Ovary (tissue), 9 donors: ENCODE results near the gene XIST. TPM values are rescaled to one million over a fixed set of nuclear protein-coding genes. Genes with fewer than 3 reads are reported as not detected.
"Not testable (repeated sequence)": the region's sequence is repeated elsewhere in the genome, so short reads cannot be mapped to it uniquely, and the experiment has no call there.

ENCODE experiments used
- DNase-seq, 5 donors: peaks; one replicate each; pipeline ENCODE4 v3.0.0-alpha.2; 2019 to 2020
- H3K27ac ChIP-seq, 2 donors: fragments of 200-600 bp; one replicate each; pipeline versions ENCODE4 v1.5.1 to v1.8.0; 2019 to 2022
- H3K27me3 ChIP-seq: fragments of 200-600 bp; one replicate; pipeline ENCODE4 v1.8.0; 2022
- H3K36me3 ChIP-seq: fragments of 200-600 bp; sonication (generic); one replicate; pipeline ENCODE4 v1.5.1; 2019
- H3K4me1 ChIP-seq: one replicate; pipeline ENCODE4 v1.8.1; 2013; ENCODE audit warnings: mild to moderate bottlenecking, moderate library complexity; ENCODE audit not compliant: insufficient read depth
- H3K4me3 ChIP-seq: fragments of 200-600 bp; sonication (generic); one replicate; pipeline ENCODE4 v1.5.1; 2017
- H3K9me3 ChIP-seq, 2 donors: fragments of 200-600 bp in 1 of 2; sonication (generic) in 1 of 2; one replicate each; pipeline versions ENCODE4 v1.5.1 to v1.8.1; 2013 to 2019; ENCODE audit warnings: mild to moderate bottlenecking in 1 of 2, moderate library complexity in 1 of 2
- CTCF ChIP-seq, 3 donors: fragments of 450-650 bp in 2 of 3; fragments of 200-600 bp in 1 of 3; IDR thresholded peaks; one replicate each; pipeline versions ENCODE4 v1.5.1 to v1.8.0; 2016 to 2022; ENCODE audit warnings: antibody characterized with exemption in 3 of 3, mild to moderate bottlenecking in 1 of 3
- EP300 ChIP-seq: sonication (generic); formaldehyde crosslinking; IDR thresholded peaks from one replicate; pipeline ENCODE4 v1.6.1; 2017; ENCODE audit warnings: antibody characterized with exemption
- POLR2A ChIP-seq: fragments of 450-650 bp; IDR thresholded peaks from one replicate; pipeline ENCODE4 v1.6.1; 2017; ENCODE audit warnings: antibody characterized with exemption, mild to moderate bottlenecking, moderate library complexity
- WGBS, 3 donors: extraction: QIAGEN DNeasy Blood & Tissue Kit in 1 of 3; methylation state at CpG; one replicate each; pipeline versions ENCODE4 v1.1.5 to v1.1.7; 2013 to 2017; 5-methylcytosine and 5-hydroxymethylcytosine counted together
- intact Hi-C, 4 donors: fragments of 100-400 bp; cut with DNase I; formaldehyde crosslinking; loops; one replicate each; pipeline versions ENCODE4 v1.11.0 to v1.15.1; 2022 to 2023
- polyA plus RNA-seq, 2 donors: library from polyadenylated mRNA; stranded (reverse); fragments of 200-250 nt in 1 of 2; fragments of 350-450 nt in 1 of 2; fragmentation: Illumina TruSeq in 1 of 2; extraction: RNeasy Lipid Tissue Mini Kit (QIAGEN cat#74804) in 1 of 2; gene quantifications; one replicate each; pipeline ENCODE4 v1.2.3, GENCODE V29; 2013 to 2014
- total RNA-seq, 7 donors: library from RNA; depleted of rRNA in 2 of 7; stranded (reverse); fragments of >200 nt in 2 of 7; fragmentation: NEBNext Ultra II Directional in 3 of 7; extraction: Animal tissue kit (Norgen Biotek cat#: 25700) in 3 of 7; gene quantifications; one replicate each; pipeline versions ENCODE4 v1.1.0 to v1.2.4, GENCODE V29; 2016 to 2023
- donor health status: DM: no; HTN: no; CAD: no; lungs with moderate emphysema.
- donor health status: DM: no; HTN: no; CAD: no.
- donor health status: Bipolar disorder and iron deficiency.
- donor health status: DM: yes; HTN: yes; CAD: no.
- donor health status: DM: no; HTN: no; CAD: no.
- donor health status: DM: yes; HTN: yes; CAD: no.

The XIST gene
- total and polyA plus RNA-seq, 9 donors = 114 to 346 (median 248) TPM

DNA sequence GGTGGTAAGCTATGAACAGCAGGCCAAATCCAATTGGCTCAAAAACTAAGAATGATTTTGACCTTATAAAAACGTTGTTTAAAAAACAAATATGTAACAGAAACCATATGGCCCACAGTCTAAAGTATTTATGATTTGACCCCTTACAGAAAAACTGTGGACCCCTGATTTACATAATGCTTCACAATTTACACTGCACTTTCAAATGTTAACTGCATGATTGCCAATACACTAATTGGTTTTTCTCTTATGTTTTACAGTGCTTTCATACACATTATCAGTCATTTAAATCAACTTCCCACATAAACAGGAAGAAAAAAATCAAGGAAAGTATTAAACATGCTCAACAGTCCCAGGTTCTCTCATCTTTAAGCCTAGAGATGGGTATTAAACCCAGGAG is 26.9 kb downstream of the XIST start:
- 8 to 17% (median 15%) methylated on average over 1 of the region's 1 CpG for WGBS, 3 donors
- H3K4me1 ChIP-seq = no peaks in the 10 kb centered on the region
- no peak for DNase-seq
- H3K27me3 ChIP-seq = no peaks in the 10 kb centered on the region
- H3K4me3 ChIP-seq = no peak overlapping the region
- no peak overlapping the region for H3K27ac ChIP-seq
- intact Hi-C loops = no loop called here
- no peak for TF ChIP-seq POLR2A
- no peak for TF ChIP-seq EP300
- no peak for TF ChIP-seq CTCF (IDR thresholded peaks at IDR 0.05)
- no peaks in the 10 kb centered on the region for H3K36me3 ChIP-seq
- H3K9me3 ChIP-seq = no peaks in the 10 kb centered on the region

GRCh38 chrX:73823473-73824004 is 29.0 kb downstream of the XIST start:
- intact Hi-C loops = no loop called here
- WGBS, 3 donors = 82 to 85% (median 85%) methylated on average over 2 of the region's 2 CpGs
- no peak for TF ChIP-seq POLR2A
- TF ChIP-seq EP300 = no peak
- no peak for TF ChIP-seq CTCF (IDR thresholded peaks at IDR 0.05)

GRCh38 chrX:73822775-73823174 is 29.7 kb downstream of the XIST start:
- no peaks in the 10 kb centered on the region for H3K27me3 ChIP-seq
- WGBS, 3 donors = 83 to 91% (median 88%) methylated on average over 4 of the region's 4 CpGs
- no peak overlapping the region for H3K4me3 ChIP-seq
- H3K9me3 ChIP-seq = no peaks in the 10 kb centered on the region
- H3K27ac ChIP-seq = no peak overlapping the region
- TF ChIP-seq EP300 (no peak), CTCF (IDR thresholded peaks at IDR 0.05) (no peak), POLR2A (no peak)
- H3K4me1 ChIP-seq = no peaks in the 10 kb centered on the region
- H3K36me3 ChIP-seq = no peaks in the 10 kb centered on the region
- no peak for DNase-seq
- intact Hi-C loops = no loop called here

More at GRCh38 chrX:73823473-73824004, 29.0 kb downstream of the XIST start:
- Histone ChIP-seq H3K4me3 (no peak overlapping the region), H3K9me3 (no peaks in the 10 kb centered on the region), H3K4me1 (no peaks in the 10 kb centered on the region), H3K27ac (no peak overlapping the region), H3K36me3 (no peaks in the 10 kb centered on the region), H3K27me3 (no peaks in the 10 kb centered on the region)
- DNase-seq = no peak

- no peak for TF ChIP-seq POLR2A
- TF ChIP-seq EP300 = no peak
- no peak for TF ChIP-seq CTCF (IDR thresholded peaks at IDR 0.05)
- no peak overlapping the region for H3K27ac ChIP-seq
- H3K36me3 ChIP-seq = no peaks in the 10 kb centered on the region
- H3K27me3 ChIP-seq = no peaks in the 10 kb centered on the region
- DNase-seq = no peak
- intact Hi-C loops = no loop called here
- no peak overlapping the region for H3K4me3 ChIP-seq
- no peaks in the 10 kb centered on the region for H3K9me3 ChIP-seq
- 90 to 95% (median 91%) methylated on average over 4 of the region's 4 CpGs for WGBS, 3 donors
- no peaks in the 10 kb centered on the region for H3K4me1 ChIP-seq
Measured at GRCh38 chrX:73821921-73822559, 30.5 kb downstream of the XIST start.

DNA sequence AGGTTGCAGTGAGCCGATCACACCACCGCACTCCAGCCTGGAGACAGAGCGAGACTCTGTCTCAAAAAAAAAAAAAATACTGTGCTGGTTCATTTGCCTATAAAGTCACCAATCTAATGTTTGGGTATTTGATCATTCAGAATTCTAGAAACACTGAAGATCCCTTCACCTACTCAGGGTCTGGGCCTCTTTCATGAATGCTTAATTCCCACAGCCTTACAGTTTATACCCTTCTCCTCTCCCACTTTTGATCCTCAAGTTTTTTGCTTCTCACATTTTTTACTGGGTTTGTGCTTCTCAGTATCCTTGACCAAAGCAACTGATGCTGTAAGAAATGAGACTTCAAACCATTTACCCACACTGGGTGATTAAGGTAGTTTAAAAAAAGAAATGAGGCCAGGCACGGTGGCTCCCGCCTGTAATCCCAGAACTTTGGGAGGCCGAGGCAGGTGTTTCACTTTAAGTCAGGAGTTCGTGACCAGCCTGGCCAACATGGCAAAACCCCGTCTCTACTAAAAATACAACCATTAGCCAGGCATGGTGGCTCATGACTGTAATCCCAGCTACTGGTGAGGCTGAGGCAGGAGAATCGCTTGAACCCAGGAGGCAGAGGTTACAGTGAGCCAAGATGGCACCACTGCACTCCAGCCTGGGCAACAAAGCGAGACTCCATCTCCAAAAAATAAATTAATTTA is 32.5 kb downstream of the XIST start:
- WGBS, 3 donors = 88 to 92% (median 90%) methylated on average over 10 of the region's 10 CpGs
- H3K9me3 ChIP-seq, H3K4me1 ChIP-seq, H3K36me3 ChIP-seq, H3K4me3 ChIP-seq, intact Hi-C loops, DNase-seq, H3K27me3 ChIP-seq, H3K27ac ChIP-seq: not testable (repeated sequence)
